ENCODE measurements around the gene SECTM1. TPM values are rescaled to one million over a fixed set of nuclear protein-coding genes. Genes with fewer than 3 reads are reported as not detected.

SECTM1 gene
- total and polyA plus RNA-seq, 2 experiments from 2014 or later = 1.4 TPM

GRCh38 chr17:82283208-82283749 lies 50.3 kb downstream of the SECTM1 start:
- Histone ChIP-seq H2AFZ (no peak overlapping the region), H3K27me3 (replicated peaks; ENCODE audit: insufficient read depth) (no peaks in the 10 kb centered on the region), H3K9me3 (ENCODE audit: low read depth) (no peaks in the 10 kb centered on the region), H3F3A (ENCODE audit: insufficient read depth) (no peaks in the 10 kb centered on the region), H3K4me2 (ENCODE audit: unreplicated experiment) (no peak overlapping the region), H4K20me1 (ENCODE audit: insufficient read depth) (no peaks in the 10 kb centered on the region), H3K4me3 (no peak overlapping the region), H3K9me2 (ENCODE audit: insufficient read depth) (no peaks in the 10 kb centered on the region), H3K9ac (no peak overlapping the region), H3K27ac (no peak overlapping the region), H3K79me2 (ENCODE audit: insufficient read depth) (no peaks in the 10 kb centered on the region), H3K4me1 (ENCODE audit: insufficient read depth) (peaks cover 17% of the 10 kb centered on the region), H3K36me3 (ENCODE audit: low read depth) (no peaks in the 10 kb centered on the region)
- TF ChIP-seq EZH2 (IDR thresholded peaks at IDR 0.05; ENCODE audit: insufficient read depth, poor library complexity, severe bottlenecking) (no peak), EZH2phosphoT487 (IDR thresholded peaks at IDR 0.05; ENCODE audit: insufficient read depth, low read depth) (no peak)
- WGBS, 2 experiments (ENCODE audit: low coverage in 1 of 2, low lambda C conversion rate in 2 of 2, missing lambda C conversion rate in 2 of 2) = 26 to 28% methylated on average over 11 to 13 of the region's 13 CpGs
- peak; percentile 84 for DNase-seq
- in situ Hi-C loops (cut with MboI) = no loop called here

GRCh38 chr17:82282239-82283207 lies 51.0 kb downstream of the SECTM1 start:
- no peaks in the 10 kb centered on the region for H3K27me3 ChIP-seq (replicated peaks; ENCODE audit: insufficient read depth)
- H3K36me3 ChIP-seq (ENCODE audit: low read depth) = no peaks in the 10 kb centered on the region
- no peak overlapping the region for H3K9ac ChIP-seq
- no peaks in the 10 kb centered on the region for H3F3A ChIP-seq (ENCODE audit: insufficient read depth)
- H3K9me2 ChIP-seq (ENCODE audit: insufficient read depth) = no peaks in the 10 kb centered on the region
- 82 to 83% methylated on average over 24 of the region's 25 CpGs for WGBS, 2 experiments (ENCODE audit: low coverage in 1 of 2, low lambda C conversion rate in 2 of 2, missing lambda C conversion rate in 2 of 2)
- H3K79me2 ChIP-seq (ENCODE audit: insufficient read depth) = no peaks in the 10 kb centered on the region
- H4K20me1 ChIP-seq (ENCODE audit: insufficient read depth) = no peaks in the 10 kb centered on the region
- H3K4me3 ChIP-seq = no peak overlapping the region
- H2AFZ ChIP-seq = no peak overlapping the region
- in situ Hi-C loops (cut with MboI) = no loop called here
- no peak for DNase-seq
- H3K4me2 ChIP-seq (ENCODE audit: unreplicated experiment) = no peak overlapping the region
- peaks cover 17% of the 10 kb centered on the region for H3K4me1 ChIP-seq (ENCODE audit: insufficient read depth)
- no peaks in the 10 kb centered on the region for H3K9me3 ChIP-seq (ENCODE audit: low read depth)
- H3K27ac ChIP-seq = no peak overlapping the region
- TF ChIP-seq EZH2 (IDR thresholded peaks at IDR 0.05; ENCODE audit: insufficient read depth, poor library complexity, severe bottlenecking) (no peak), EZH2phosphoT487 (IDR thresholded peaks at IDR 0.05; ENCODE audit: insufficient read depth, low read depth) (no peak)

GRCh38 chr17:82281502-82282238 lies 51.9 kb downstream of the SECTM1 start:
- H3K4me1 ChIP-seq (ENCODE audit: insufficient read depth) = peaks cover 17% of the 10 kb centered on the region
- H3K9me2 ChIP-seq (ENCODE audit: insufficient read depth) = no peaks in the 10 kb centered on the region
- no peak overlapping the region for H3K4me3 ChIP-seq
- H3K27ac ChIP-seq = no peak overlapping the region
- H3K4me2 ChIP-seq (ENCODE audit: unreplicated experiment) = no peak overlapping the region
- no peaks in the 10 kb centered on the region for H3K27me3 ChIP-seq (replicated peaks; ENCODE audit: insufficient read depth)
- in situ Hi-C loops (cut with MboI) = no loop called here
- H3K79me2 ChIP-seq (ENCODE audit: insufficient read depth) = no peaks in the 10 kb centered on the region
- H3F3A ChIP-seq (ENCODE audit: insufficient read depth) = no peaks in the 10 kb centered on the region
- DNase-seq = peak; percentile 56
- no peak overlapping the region for H2AFZ ChIP-seq
- TF ChIP-seq EZH2 (IDR thresholded peaks at IDR 0.05; ENCODE audit: insufficient read depth, poor library complexity, severe bottlenecking) (no peak), EZH2phosphoT487 (IDR thresholded peaks at IDR 0.05; ENCODE audit: insufficient read depth, low read depth) (no peak)
- no peaks in the 10 kb centered on the region for H4K20me1 ChIP-seq (ENCODE audit: insufficient read depth)
- no peaks in the 10 kb centered on the region for H3K9me3 ChIP-seq (ENCODE audit: low read depth)
- WGBS, 2 experiments (ENCODE audit: low coverage in 1 of 2, low lambda C conversion rate in 2 of 2, missing lambda C conversion rate in 2 of 2) = 70 to 74% methylated on average over 22 of the region's 22 CpGs
- no peak overlapping the region for H3K9ac ChIP-seq
- no peaks in the 10 kb centered on the region for H3K36me3 ChIP-seq (ENCODE audit: low read depth)

GRCh38 chr17:82281076-82281475 lies 52.5 kb downstream of the SECTM1 start:
- no peak overlapping the region for H2AFZ ChIP-seq
- no peaks in the 10 kb centered on the region for H3K27me3 ChIP-seq (replicated peaks; ENCODE audit: insufficient read depth)
- H3K4me3 ChIP-seq = no peak overlapping the region
- H3K79me2 ChIP-seq (ENCODE audit: insufficient read depth) = no peaks in the 10 kb centered on the region
- H3F3A ChIP-seq (ENCODE audit: insufficient read depth) = no peaks in the 10 kb centered on the region
- H3K9ac ChIP-seq = no peak overlapping the region
- no peak for DNase-seq
- H3K9me2 ChIP-seq (ENCODE audit: insufficient read depth) = no peaks in the 10 kb centered on the region
- in situ Hi-C loops (cut with MboI) = no loop called here
- TF ChIP-seq EZH2phosphoT487 (IDR thresholded peaks at IDR 0.05; ENCODE audit: insufficient read depth, low read depth) (no peak), EZH2 (IDR thresholded peaks at IDR 0.05; ENCODE audit: insufficient read depth, poor library complexity, severe bottlenecking) (no peak)
- H3K4me2 ChIP-seq (ENCODE audit: unreplicated experiment) = no peak overlapping the region
- H3K9me3 ChIP-seq (ENCODE audit: low read depth) = no peaks in the 10 kb centered on the region
- no peak overlapping the region for H3K27ac ChIP-seq
- no peaks in the 10 kb centered on the region for H3K36me3 ChIP-seq (ENCODE audit: low read depth)
- WGBS, 2 experiments (ENCODE audit: low coverage in 1 of 2, low lambda C conversion rate in 2 of 2, missing lambda C conversion rate in 2 of 2) = 60 to 61% methylated on average over 7 of the region's 7 CpGs
- peaks cover 17% of the 10 kb centered on the region for H3K4me1 ChIP-seq (ENCODE audit: insufficient read depth)
- H4K20me1 ChIP-seq (ENCODE audit: insufficient read depth) = no peaks in the 10 kb centered on the region

Measured in GM23248 (cell line).